Esophagus (tissue), 2 donors: ENCODE data around the gene MROH7. TPM values are rescaled to one million over a fixed set of nuclear protein-coding genes. Genes with fewer than 3 reads are reported as not detected.

Source experiments
- H3K27ac ChIP-seq, 2 donors: one replicate each; pipeline ENCODE4 v1.5.1; 2013; ENCODE audit warnings: low read depth in 2 of 2, mild to moderate bottlenecking in 2 of 2, inconsistent platforms in 1 of 2, low read length in 1 of 2, moderate library complexity in 1 of 2
- H3K27me3 ChIP-seq, 2 donors: one replicate each; pipeline ENCODE4 v1.6.1; 2013; ENCODE audit warnings: low read length in 2 of 2, control low read depth in 1 of 2, mild to moderate bottlenecking in 1 of 2; ENCODE audit not compliant: insufficient read depth in 2 of 2, control insufficient read depth in 1 of 2
- H3K36me3 ChIP-seq, 2 donors: one replicate each; pipeline ENCODE4 v1.6.1; 2013; ENCODE audit warnings: low read length in 1 of 2; ENCODE audit not compliant: control insufficient read depth in 2 of 2, insufficient read depth in 2 of 2
- H3K4me1 ChIP-seq, 2 donors: one replicate each; pipeline ENCODE4 v1.6.1; 2013; ENCODE audit warnings: low read length in 1 of 2; ENCODE audit not compliant: control insufficient read depth in 2 of 2, insufficient read depth in 2 of 2
- H3K4me3 ChIP-seq, 2 donors: one replicate each; pipeline ENCODE4 v1.5.1; 2013; ENCODE audit warnings: low read length in 2 of 2, mild to moderate bottlenecking in 2 of 2, low read depth in 1 of 2, moderate library complexity in 1 of 2
- H3K9me3 ChIP-seq, 2 donors: one replicate each; pipeline ENCODE4 v1.6.1; 2013; ENCODE audit warnings: mild to moderate bottlenecking in 2 of 2, low read depth in 1 of 2, low read length in 1 of 2, moderate library complexity in 1 of 2; ENCODE audit not compliant: control insufficient read depth in 2 of 2, insufficient read depth in 1 of 2
- WGBS, 2 donors: extraction: QIAGEN DNeasy Blood & Tissue Kit; methylation state at CpG; one replicate each; pipeline ENCODE4 v1.1.7; 2013; 5-methylcytosine and 5-hydroxymethylcytosine counted together
- polyA plus RNA-seq, 2 donors: library from polyadenylated mRNA; stranded (reverse); fragments of 200-250 nt; gene quantifications; one replicate each; pipeline ENCODE4 v1.2.3, GENCODE V29; 2013
- donor health status: healthy with polysubstance abuse.
- donor health status: Bipolar disorder and iron deficiency.

The MROH7 gene
- polyA plus RNA-seq, 2 donors, result 0.80 to 2.3 TPM

- Histone ChIP-seq H3K4me1 (peaks cover 0 to 2% of the 10 kb centered on the region in 2 donors), H3K4me3 (no peak overlapping the region), H3K27ac (no peak overlapping the region), H3K9me3 (no peaks in the 10 kb centered on the region), H3K27me3 (no peaks in the 10 kb centered on the region), H3K36me3 (peaks cover 22 to 41% of the 10 kb centered on the region in 2 donors)
- 48 to 53% methylated on average over 4 of the region's 4 CpGs for WGBS, 2 donors
These were observed 100.7 kb downstream of the MROH7 start for GRCh38 chr1:54742282-54742681.

- H3K4me3 ChIP-seq, result no peak overlapping the region
- 83% methylated on average over 12 of the region's 12 CpGs for WGBS, 2 donors
These were observed 102.0 kb downstream of the MROH7 start for GRCh38 chr1:54743416-54744226.

GRCh38 chr1:54744696-54745095 lies 103.1 kb downstream of the MROH7 start:
- Histone ChIP-seq H3K4me1 (peaks cover 0 to 2% of the 10 kb centered on the region in 2 donors), H3K36me3 (peaks cover 17 to 28% of the 10 kb centered on the region in 2 donors), H3K27ac (no peak overlapping the region), H3K9me3 (no peaks in the 10 kb centered on the region), H3K4me3 (no peak overlapping the region), H3K27me3 (no peaks in the 10 kb centered on the region)
- WGBS, 2 donors, result 91 to 94% methylated on average over 3 of the region's 3 CpGs

More at GRCh38 chr1:54743416-54744226, 102.0 kb downstream of the MROH7 start:
- Histone ChIP-seq H3K36me3 (peaks cover 17 to 32% of the 10 kb centered on the region in 2 donors), H3K9me3 (no peaks in the 10 kb centered on the region), H3K27ac (no peak overlapping the region), H3K4me1 (peaks cover 0 to 2% of the 10 kb centered on the region in 2 donors), H3K27me3 (no peaks in the 10 kb centered on the region)

GRCh38 chr1:54745274-54745673 lies 103.7 kb downstream of the MROH7 start:
- WGBS, 2 donors, result 68 to 73% methylated on average over 6 of the region's 6 CpGs
- no peak overlapping the region for H3K4me3 ChIP-seq
- peaks cover 17 to 28% of the 10 kb centered on the region in 2 donors for H3K36me3 ChIP-seq
- no peaks in the 10 kb centered on the region for H3K9me3 ChIP-seq
- no peaks in the 10 kb centered on the region for H3K27me3 ChIP-seq
- peaks cover 0 to 2% of the 10 kb centered on the region in 2 donors for H3K4me1 ChIP-seq
- no peak overlapping the region for H3K27ac ChIP-seq

GRCh38 chr1:54745864-54746263 lies 104.3 kb downstream of the MROH7 start:
- peaks cover 13 to 23% of the 10 kb centered on the region in 2 donors for H3K36me3 ChIP-seq
- H3K4me1 ChIP-seq, result peaks cover 0 to 2% of the 10 kb centered on the region in 2 donors
- no peak overlapping the region for H3K4me3 ChIP-seq
- 93 to 95% methylated on average over 4 of the region's 4 CpGs for WGBS, 2 donors
- no peak overlapping the region for H3K27ac ChIP-seq
- no peaks in the 10 kb centered on the region for H3K9me3 ChIP-seq
- H3K27me3 ChIP-seq, result no peaks in the 10 kb centered on the region

GRCh38 chr1:54748094-54748835 lies 106.7 kb downstream of the MROH7 start:
- H3K36me3 ChIP-seq, result peaks cover 0 to 6% of the 10 kb centered on the region in 2 donors
- WGBS, 2 donors, result 77 to 79% methylated on average over 13 to 14 of the region's 14 CpGs
- no peak overlapping the region for H3K27ac ChIP-seq
- H3K4me3 ChIP-seq, result no peak overlapping the region
- H3K4me1 ChIP-seq, result peaks cover 0 to 2% of the 10 kb centered on the region in 2 donors
- H3K27me3 ChIP-seq, result no peaks in the 10 kb centered on the region
- H3K9me3 ChIP-seq, result no peaks in the 10 kb centered on the region

GRCh38 chr1:54750596-54750995 lies 109.0 kb downstream of the MROH7 start:
- H3K4me3 ChIP-seq, result no peak overlapping the region
- H3K27me3 ChIP-seq, result no peaks in the 10 kb centered on the region
- peaks cover 2 to 3% of the 10 kb centered on the region in 2 donors for H3K36me3 ChIP-seq
- no peak overlapping the region for H3K27ac ChIP-seq
- no peaks in the 10 kb centered on the region for H3K9me3 ChIP-seq
- H3K4me1 ChIP-seq, result no peaks in the 10 kb centered on the region
- 75 to 81% methylated on average over 6 of the region's 6 CpGs for WGBS, 2 donors

- Histone ChIP-seq H3K27me3 (no peaks in the 10 kb centered on the region), H3K36me3 (peaks cover 3 to 6% of the 10 kb centered on the region in 2 donors), H3K9me3 (no peaks in the 10 kb centered on the region), H3K4me1 (no peaks in the 10 kb centered on the region), H3K4me3 (no peak overlapping the region), H3K27ac (no peak overlapping the region)
- WGBS, 2 donors, result 70 to 74% methylated on average over 4 of the region's 4 CpGs
These were observed 109.8 kb downstream of the MROH7 start for GRCh38 chr1:54751426-54751825.

GRCh38 chr1:54754045-54754444 lies 112.5 kb downstream of the MROH7 start:
- Histone ChIP-seq H3K27me3 (no peaks in the 10 kb centered on the region), H3K27ac (no peak overlapping the region), H3K4me1 (no peaks in the 10 kb centered on the region), H3K4me3 (no peak overlapping the region), H3K9me3 (no peaks in the 10 kb centered on the region), H3K36me3 (peaks cover 16 to 22% of the 10 kb centered on the region in 2 donors)
- WGBS, 2 donors, result 91 to 93% methylated on average over 22 of the region's 22 CpGs
